Fibroblast of the aortic adventitia (primary cell): ENCODE data around the gene NOS3. TPM values are rescaled to one million over a fixed set of nuclear protein-coding genes. Genes with fewer than 3 reads are reported as not detected.
"Not testable (repeated sequence)": the region's sequence is repeated elsewhere in the genome, so short reads cannot be mapped to it uniquely, and the experiment has no call there.

ENCODE experiments used
- DNase-seq: peaks from one replicate; pipeline ENCODE4 v3.0.0-alpha.2; 2010; ENCODE audit warnings: low read depth
- H3K4me3 ChIP-seq: 2 replicates; pipeline ENCODE4 v1.5.1; 2011; ENCODE audit warnings: low read depth, mild to moderate bottlenecking, control low read depth, low read length, moderate library complexity
- total RNA-seq: library from RNA; depleted of rRNA; stranded (reverse); fragments of >200 nt; gene quantifications from 2 replicates; pipeline ENCODE4 v1.2.3, GENCODE V29; 2012; ENCODE audit warnings: low replicate concordance
- TF ChIP-seq, protein P1 (sequence below): IDR thresholded peaks from 2 replicates; pipeline ENCODE4 v1.5.1; 2011; ENCODE audit warnings: mild to moderate bottlenecking, low read length, control low read depth, inconsistent platforms; ENCODE audit not compliant: insufficient read depth

The NOS3 gene
- total RNA-seq, 1 donor = 0.36 TPM

DNA sequence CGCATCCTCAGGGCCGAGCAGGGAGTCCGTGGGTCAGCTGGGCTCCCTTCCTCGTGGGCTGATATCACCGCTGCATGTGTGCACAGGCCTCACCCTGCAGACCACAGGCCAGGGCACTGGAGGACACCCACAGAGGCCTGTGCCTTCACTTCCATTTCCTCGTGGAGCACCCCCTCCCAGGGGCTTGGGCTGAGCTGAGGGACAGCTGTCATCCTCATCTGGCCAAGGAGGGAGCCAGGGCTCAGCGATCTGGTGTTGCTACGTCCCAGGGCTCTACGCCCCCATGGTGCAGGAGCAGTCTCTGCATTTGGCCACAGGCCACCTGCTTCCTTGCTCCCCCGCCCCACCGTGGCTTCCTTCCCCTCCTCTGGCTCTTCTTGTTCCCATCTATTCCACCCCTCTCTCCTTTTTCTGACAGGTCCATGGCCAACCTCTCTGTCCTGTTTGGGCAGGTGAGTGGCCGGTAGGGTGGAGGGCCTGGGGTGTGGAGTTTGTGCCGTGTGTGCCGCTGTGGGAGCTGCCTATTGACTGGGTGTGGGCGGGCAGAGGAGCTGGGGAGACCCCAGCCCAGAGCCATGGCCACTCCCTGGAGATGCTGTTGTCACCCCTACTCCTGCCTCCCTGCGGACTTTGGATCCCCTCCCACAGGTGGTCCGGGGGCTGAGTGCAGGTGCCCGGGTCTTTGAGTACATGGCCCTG is 49.2 kb downstream of the NOS3 start:
- DNase-seq = no peak
- H3K4me3 ChIP-seq = no peak overlapping the region
- TF ChIP-seq, protein P1, sequence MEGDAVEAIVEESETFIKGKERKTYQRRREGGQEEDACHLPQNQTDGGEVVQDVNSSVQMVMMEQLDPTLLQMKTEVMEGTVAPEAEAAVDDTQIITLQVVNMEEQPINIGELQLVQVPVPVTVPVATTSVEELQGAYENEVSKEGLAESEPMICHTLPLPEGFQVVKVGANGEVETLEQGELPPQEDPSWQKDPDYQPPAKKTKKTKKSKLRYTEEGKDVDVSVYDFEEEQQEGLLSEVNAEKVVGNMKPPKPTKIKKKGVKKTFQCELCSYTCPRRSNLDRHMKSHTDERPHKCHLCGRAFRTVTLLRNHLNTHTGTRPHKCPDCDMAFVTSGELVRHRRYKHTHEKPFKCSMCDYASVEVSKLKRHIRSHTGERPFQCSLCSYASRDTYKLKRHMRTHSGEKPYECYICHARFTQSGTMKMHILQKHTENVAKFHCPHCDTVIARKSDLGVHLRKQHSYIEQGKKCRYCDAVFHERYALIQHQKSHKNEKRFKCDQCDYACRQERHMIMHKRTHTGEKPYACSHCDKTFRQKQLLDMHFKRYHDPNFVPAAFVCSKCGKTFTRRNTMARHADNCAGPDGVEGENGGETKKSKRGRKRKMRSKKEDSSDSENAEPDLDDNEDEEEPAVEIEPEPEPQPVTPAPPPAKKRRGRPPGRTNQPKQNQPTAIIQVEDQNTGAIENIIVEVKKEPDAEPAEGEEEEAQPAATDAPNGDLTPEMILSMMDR = no peak

DNA sequence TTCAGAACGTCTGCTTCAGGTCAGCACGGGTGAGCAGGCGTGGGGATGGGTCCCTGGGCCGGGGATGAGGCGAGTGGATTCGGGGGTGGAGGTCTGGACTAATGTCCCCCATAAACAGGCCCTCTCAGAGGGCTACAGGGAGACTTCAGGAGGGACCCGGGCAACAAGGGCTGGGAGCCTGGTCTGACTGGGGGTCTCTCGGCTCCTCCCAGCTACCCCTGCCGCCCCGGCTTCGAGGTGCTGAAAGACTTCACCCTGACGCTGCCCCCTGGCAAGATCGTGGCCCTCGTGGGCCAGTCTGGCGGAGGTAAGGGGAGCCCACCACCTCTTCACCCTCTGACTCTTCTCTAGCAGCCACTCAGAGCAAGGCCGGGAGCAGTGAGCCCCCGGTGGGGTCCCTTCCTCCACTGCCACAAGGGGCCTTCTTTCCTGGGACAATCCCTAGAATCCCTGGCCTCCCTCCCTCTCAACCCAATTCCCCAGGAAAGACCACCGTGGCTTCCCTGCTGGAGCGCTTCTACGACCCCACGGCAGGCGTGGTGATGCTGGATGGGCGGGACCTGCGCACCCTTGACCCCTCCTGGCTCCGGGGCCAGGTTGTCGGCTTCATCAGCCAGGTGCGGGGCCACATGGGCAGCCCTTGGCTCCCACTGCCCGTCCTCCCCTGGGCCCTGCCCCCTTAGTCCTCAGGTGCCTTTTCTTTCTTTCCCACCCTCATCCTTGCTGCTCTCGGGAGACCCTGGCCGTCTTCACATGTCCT is 50.0 kb downstream of the NOS3 start:
- no peak for DNase-seq
- TF ChIP-seq, protein P1 = no peak
- no peak overlapping the region for H3K4me3 ChIP-seq

DNA sequence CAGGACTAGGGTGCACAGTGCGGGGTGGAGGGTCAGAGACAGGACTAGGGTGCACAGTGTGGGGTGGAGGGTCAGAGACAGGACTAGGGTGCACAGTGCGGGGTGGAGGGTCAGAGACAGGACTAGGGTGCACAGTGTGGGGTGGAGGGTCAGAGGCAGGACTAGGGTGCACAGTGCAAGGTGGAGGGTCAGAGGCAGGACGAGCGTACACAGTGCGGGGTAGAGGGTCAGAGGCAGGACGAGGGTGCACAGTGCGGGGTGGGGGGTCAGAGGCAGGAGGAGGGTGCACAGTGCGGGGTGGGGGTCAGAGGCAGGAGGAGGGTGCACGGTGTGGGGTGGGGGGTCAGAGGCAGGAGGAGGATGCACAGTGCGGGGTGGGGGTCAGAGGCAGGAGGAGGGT is 52.6 kb downstream of the NOS3 start:
- H3K4me3 ChIP-seq, DNase-seq: not testable (repeated sequence)

DNA sequence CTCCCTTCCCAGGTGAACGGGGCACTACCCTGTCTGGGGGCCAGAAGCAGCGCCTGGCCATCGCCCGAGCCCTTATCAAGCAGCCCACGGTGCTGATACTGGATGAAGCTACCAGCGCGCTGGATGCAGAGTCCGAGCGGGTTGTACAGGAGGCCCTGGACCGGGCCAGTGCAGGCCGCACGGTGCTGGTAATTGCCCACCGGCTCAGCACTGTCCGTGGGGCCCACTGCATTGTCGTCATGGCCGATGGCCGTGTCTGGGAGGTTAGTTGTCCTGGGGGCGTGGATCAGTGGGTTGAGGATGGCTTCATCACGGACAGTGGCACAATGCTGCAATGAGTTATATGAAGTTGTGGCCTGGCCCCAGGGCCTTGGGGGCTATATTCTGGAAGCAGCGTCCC is 53.1 kb downstream of the NOS3 start:
- DNase-seq = no peak
- TF ChIP-seq, protein P1 = no peak

DNA sequence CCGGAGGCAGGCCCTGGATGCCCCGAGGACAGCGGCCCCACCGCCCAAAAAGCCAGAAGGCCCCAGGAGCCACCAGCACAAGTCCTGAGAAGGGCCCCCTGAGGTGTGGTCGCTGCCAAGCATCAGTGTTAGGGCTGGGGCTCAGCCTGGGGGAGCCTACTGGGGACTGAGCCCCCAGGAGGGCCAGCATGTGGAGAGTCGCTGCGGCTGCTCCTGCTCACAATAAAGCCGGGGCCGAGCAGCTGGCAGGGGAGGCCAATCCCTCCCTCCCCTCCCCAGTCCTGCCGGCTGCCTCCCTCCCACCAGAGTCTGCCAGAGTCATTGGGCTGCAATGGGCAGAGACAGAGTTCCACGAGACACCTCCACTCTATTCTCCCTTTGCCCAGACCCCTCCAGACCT is 54.4 kb downstream of the NOS3 start:
- no peak overlapping the region for H3K4me3 ChIP-seq
- no peak for DNase-seq
- TF ChIP-seq, protein P1 = no peak

More for the DNA sequence above, 53.1 kb downstream of the NOS3 start:
- no peak overlapping the region for H3K4me3 ChIP-seq

DNA sequence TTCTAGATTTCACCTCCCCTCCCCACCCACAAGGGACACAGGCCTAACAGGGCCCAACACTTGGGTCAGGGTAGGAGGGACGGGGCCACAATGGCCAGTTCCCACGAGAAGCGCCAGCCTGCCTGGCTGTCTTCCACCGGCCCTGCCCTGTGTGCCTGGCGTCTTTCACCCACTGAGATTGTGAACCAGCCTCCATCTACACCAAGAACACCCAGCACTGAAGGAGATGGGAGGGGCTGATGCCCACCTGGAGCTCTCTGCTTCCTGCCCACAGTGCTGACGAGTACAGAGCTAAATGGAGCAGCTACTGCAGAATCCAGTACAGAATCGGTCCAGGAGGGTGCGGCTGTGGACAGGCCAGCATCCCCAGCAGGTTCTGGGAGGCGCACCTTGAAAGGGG is 55.1 kb downstream of the NOS3 start:
- DNase-seq = no peak
- no peak overlapping the region for H3K4me3 ChIP-seq
- TF ChIP-seq, protein P1 = no peak
